Tibial nerve (tissue), 4 donors: Measurements from ENCODE around the gene CDYL. TPM values are rescaled to one million over a fixed set of nuclear protein-coding genes. Genes with fewer than 3 reads are reported as not detected.

Source experiments
- DNase-seq, 2 donors: peaks; one replicate each; pipeline ENCODE4 v3.0.0-alpha.2; 2019; ENCODE audit warnings: low spot score in 2 of 2
- H3K27ac ChIP-seq, 4 donors: fragments of 200-600 bp; sonication (generic) in 3 of 4; one replicate each; pipeline ENCODE4 v1.5.1; 2017 to 2019; ENCODE audit warnings: mild to moderate bottlenecking in 1 of 4
- H3K27me3 ChIP-seq, 2 donors: fragments of 200-600 bp; sonication (generic) in 1 of 2; one replicate each; pipeline versions ENCODE4 v1.5.1 to v1.6.0; 2017 to 2019
- H3K36me3 ChIP-seq, 3 donors: fragments of 200-600 bp; sonication (generic); one replicate each; pipeline ENCODE4 v1.5.1; 2018 to 2019
- H3K4me1 ChIP-seq, 4 donors: fragments of 200-600 bp; sonication (generic) in 3 of 4; one replicate each; pipeline ENCODE4 v1.5.1; 2017 to 2019
- H3K4me3 ChIP-seq, 4 donors: fragments of 200-600 bp; sonication (generic) in 3 of 4; one replicate each; pipeline ENCODE4 v1.5.1; 2017 to 2019; ENCODE audit warnings: mild to moderate bottlenecking in 1 of 4, moderate library complexity in 1 of 4
- H3K9me3 ChIP-seq, 4 donors: fragments of 200-600 bp; sonication (generic) in 3 of 4; one replicate each; pipeline ENCODE4 v1.5.1; 2017 to 2019
- EP300 ChIP-seq, 2 donors: sonication (generic); formaldehyde crosslinking; IDR thresholded peaks; one replicate each; pipeline ENCODE4 v1.6.1; 2017; ENCODE audit warnings: antibody characterized with exemption in 2 of 2, mild to moderate bottlenecking in 1 of 2
- POLR2A ChIP-seq, 2 donors: fragments of 450-650 bp; IDR thresholded peaks; one replicate each; pipeline ENCODE4 v1.6.1; 2017; ENCODE audit warnings: antibody characterized with exemption in 2 of 2, mild to moderate bottlenecking in 2 of 2, moderate library complexity in 2 of 2
- WGBS, 2 donors: methylation state at CpG; one replicate each; pipeline ENCODE4 v1.1.5; 2018; 5-methylcytosine and 5-hydroxymethylcytosine counted together
- total RNA-seq, 4 donors: library from RNA; depleted of rRNA; stranded (reverse); fragments of >200 nt; gene quantifications; one replicate each; pipeline ENCODE4 v1.1.0, GENCODE V29; 2016
- TF ChIP-seq, protein P1 (sequence below), 5 experiments: fragments of 200-600 bp in 3 of 5; fragments of 450-650 bp in 2 of 5; sonication (generic) in 3 of 5; IDR thresholded peaks; one replicate each; pipeline ENCODE4 v1.5.1; 2016 to 2019; ENCODE audit warnings: antibody characterized with exemption in 5 of 5, mild to moderate bottlenecking in 3 of 5, moderate library complexity in 2 of 5

The CDYL gene
- total RNA-seq, 4 donors from 2014 or later, result 20.3 to 37.5 (median 31.7) TPM

DNA sequence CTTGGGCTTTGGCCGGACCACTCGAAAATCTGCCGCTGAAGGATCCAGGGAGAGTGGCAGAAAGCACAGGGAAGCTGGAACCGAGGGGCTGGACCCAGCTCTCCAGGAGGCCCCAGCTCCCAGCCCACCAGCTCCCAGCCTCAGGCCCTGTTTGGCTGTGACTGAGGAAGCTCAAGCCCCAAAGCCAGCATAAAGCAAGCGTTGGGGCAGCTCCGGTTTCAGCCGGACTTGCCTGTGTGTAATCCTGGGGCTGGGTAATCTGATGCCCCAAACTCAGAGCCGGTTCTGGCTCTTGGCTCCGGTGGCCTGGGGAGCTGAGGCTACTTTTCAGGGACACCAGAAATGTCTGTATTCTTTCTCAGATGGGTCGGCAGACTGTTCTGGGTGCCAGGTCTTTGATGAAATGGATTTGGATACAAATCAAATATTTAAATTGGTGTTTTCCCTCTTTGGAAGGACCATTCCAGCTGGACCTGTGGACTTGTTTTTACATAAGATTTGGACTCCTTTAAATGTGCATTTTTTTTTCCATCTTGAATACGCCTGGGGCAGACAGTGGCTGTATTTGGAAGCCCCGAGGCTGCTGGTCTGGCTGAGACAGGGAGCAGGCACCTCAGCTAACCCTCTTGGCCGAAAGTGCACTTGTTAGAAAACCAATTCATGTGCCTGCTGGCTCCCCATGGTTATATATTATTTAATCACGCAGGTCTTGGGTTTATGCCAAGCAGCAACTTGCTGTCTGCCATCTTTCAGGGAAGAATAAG, 198.0 kb downstream of the CDYL start:
- Histone ChIP-seq H3K4me1 (peaks cover 0 to 9% (median 0%) of the 10 kb centered on the region in 4 donors), H3K9me3 (peaks cover 0 to 23% (median 0%) of the 10 kb centered on the region in 4 donors), H3K27me3 (no peaks in the 10 kb centered on the region), H3K36me3 (no peaks in the 10 kb centered on the region), H3K4me3 (no peak overlapping the region), H3K27ac (peak overlapping the region in 1 of 4 donors; percentile 56)
- DNase-seq, result peak in 1 of 2 donors; percentile 19
- TF ChIP-seq EP300 (IDR thresholded peaks at IDR 0.05) (no peak), POLR2A (IDR thresholded peaks at IDR 0.05) (no peak)
- 22 to 38% methylated on average over 14 of the region's 14 CpGs for WGBS, 2 donors

DNA sequence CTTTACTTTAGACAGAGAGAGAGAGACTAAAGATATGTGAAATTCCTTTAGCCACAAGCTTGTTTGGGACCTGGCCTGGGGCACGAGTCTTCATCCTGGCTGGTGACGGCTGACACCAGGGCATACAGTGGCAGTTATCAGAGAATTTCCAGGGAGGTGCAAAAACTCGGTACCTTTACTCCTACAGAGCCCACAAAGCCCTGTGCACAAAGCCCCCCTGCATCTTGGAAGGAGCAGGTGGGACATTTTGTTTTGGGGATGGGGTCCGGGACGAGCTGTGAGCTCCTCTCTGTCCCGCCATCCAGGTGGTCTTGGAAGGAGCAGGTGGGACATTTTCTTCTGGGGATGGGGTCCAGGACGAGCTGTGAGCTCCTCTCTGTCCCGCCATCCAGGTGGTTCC, 198.8 kb downstream of the CDYL start:
- H3K4me1 ChIP-seq, result peaks cover 0 to 9% (median 0%) of the 10 kb centered on the region in 4 donors
- H3K27me3 ChIP-seq, result no peaks in the 10 kb centered on the region
- no peaks in the 10 kb centered on the region for H3K36me3 ChIP-seq
- no peak for DNase-seq
- WGBS, 2 donors, result 81 to 84% methylated on average over 8 of the region's 8 CpGs
- no peak overlapping the region for H3K4me3 ChIP-seq
- TF ChIP-seq EP300 (IDR thresholded peaks at IDR 0.05) (no peak), POLR2A (IDR thresholded peaks at IDR 0.05) (no peak)
- TF ChIP-seq, protein P1, sequence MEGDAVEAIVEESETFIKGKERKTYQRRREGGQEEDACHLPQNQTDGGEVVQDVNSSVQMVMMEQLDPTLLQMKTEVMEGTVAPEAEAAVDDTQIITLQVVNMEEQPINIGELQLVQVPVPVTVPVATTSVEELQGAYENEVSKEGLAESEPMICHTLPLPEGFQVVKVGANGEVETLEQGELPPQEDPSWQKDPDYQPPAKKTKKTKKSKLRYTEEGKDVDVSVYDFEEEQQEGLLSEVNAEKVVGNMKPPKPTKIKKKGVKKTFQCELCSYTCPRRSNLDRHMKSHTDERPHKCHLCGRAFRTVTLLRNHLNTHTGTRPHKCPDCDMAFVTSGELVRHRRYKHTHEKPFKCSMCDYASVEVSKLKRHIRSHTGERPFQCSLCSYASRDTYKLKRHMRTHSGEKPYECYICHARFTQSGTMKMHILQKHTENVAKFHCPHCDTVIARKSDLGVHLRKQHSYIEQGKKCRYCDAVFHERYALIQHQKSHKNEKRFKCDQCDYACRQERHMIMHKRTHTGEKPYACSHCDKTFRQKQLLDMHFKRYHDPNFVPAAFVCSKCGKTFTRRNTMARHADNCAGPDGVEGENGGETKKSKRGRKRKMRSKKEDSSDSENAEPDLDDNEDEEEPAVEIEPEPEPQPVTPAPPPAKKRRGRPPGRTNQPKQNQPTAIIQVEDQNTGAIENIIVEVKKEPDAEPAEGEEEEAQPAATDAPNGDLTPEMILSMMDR (IDR thresholded peaks at IDR 0.05), result no peak
- no peak overlapping the region for H3K27ac ChIP-seq
- H3K9me3 ChIP-seq, result peaks cover 0 to 31% (median 0%) of the 10 kb centered on the region in 4 donors

DNA sequence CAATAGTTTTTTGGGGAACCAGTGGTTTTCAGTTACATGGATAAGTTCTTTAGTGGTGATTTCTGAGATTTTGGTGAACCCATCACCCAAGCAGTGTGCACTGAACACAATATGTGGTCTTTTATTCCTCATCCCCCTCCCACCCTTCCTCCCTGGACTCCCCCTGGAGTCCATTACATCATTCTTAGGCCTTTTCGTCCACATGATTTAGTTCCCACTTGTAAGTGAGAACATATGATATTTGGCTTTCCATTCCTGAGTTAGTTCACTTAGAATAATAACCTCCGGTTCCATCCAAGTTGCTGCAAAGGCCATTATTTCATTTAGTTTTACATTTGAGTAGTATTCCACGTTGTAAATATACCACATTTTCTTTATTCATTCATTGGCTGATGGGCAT, 199.3 kb downstream of the CDYL start:
- Histone ChIP-seq H3K4me1 (peaks cover 0 to 9% (median 0%) of the 10 kb centered on the region in 4 donors), H3K27ac (no peak overlapping the region)

DNA sequence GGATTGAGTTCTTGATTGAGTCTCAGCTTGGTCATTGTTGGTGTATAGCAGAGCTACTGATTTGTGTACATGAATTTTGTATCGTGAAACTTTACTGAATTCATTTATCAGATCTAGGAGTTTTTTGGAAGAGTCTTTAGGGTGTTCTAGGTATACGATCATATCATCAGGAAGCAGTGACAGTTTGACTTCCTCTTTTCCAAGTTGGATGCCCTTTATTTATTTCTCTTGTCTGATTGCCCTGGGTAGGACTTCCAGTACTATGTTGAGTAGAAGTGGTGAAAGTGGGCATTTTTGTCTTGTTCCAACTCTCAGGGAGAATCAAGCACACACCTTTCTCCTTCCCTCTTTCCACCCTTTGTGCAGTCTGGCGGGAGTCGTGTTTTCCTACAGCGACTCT, 201.3 kb downstream of the CDYL start:
- DNase-seq, result no peak
- Histone ChIP-seq H3K27me3 (no peaks in the 10 kb centered on the region), H3K4me1 (peaks cover 0 to 9% (median 0%) of the 10 kb centered on the region in 4 donors), H3K36me3 (no peaks in the 10 kb centered on the region), H3K9me3 (peaks cover 0 to 39% (median 0%) of the 10 kb centered on the region in 4 donors), H3K4me3 (no peak overlapping the region), H3K27ac (no peak overlapping the region)
- 75 to 81% methylated on average over 5 of the region's 5 CpGs for WGBS, 2 donors
- TF ChIP-seq, protein P1 (IDR thresholded peaks at IDR 0.05), result no peak
- TF ChIP-seq EP300 (IDR thresholded peaks at IDR 0.05) (no peak), POLR2A (IDR thresholded peaks at IDR 0.05) (no peak)

More for the DNA sequence above, 199.3 kb downstream of the CDYL start:
- Histone ChIP-seq H3K27me3 (no peaks in the 10 kb centered on the region), H3K36me3 (no peaks in the 10 kb centered on the region), H3K4me3 (no peak overlapping the region), H3K9me3 (peaks cover 0 to 37% (median 0%) of the 10 kb centered on the region in 4 donors)
- no peak for DNase-seq
- TF ChIP-seq, protein P1 (IDR thresholded peaks at IDR 0.05), result no peak
- TF ChIP-seq POLR2A (IDR thresholded peaks at IDR 0.05) (no peak), EP300 (IDR thresholded peaks at IDR 0.05) (no peak)
- 53 to 59% methylated on average over 3 of the region's 3 CpGs for WGBS, 2 donors

DNA sequence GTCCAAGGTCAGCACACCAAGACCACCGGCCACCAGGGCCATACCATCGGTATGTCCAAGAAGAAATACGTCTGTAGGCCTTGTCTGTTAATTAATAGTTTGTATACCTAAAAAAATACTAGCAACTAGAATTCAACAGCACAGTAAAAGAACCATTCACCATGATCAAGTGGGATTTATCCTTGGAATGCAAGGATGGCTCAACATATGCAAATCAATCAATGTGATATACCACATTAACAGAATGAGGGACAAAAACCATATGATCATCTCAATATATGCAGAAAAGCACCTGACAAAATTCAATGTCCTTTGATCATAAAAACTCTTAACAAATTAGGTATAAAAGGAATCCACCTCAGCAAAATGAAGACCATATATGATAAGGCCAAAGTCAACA, 203.2 kb downstream of the CDYL start:
- TF ChIP-seq, protein P1 (IDR thresholded peaks at IDR 0.05), result no peak
- WGBS, 2 donors, result 65 to 67% methylated on average over 3 of the region's 3 CpGs

More for the DNA sequence above, 203.2 kb downstream of the CDYL start:
- no peak for DNase-seq
- Histone ChIP-seq H3K36me3 (no peaks in the 10 kb centered on the region), H3K4me3 (no peak overlapping the region), H3K27ac (no peak overlapping the region), H3K4me1 (peaks cover 0 to under 1% (median 0%) of the 10 kb centered on the region in 4 donors), H3K9me3 (peaks cover 0 to 39% (median 0%) of the 10 kb centered on the region in 4 donors), H3K27me3 (no peaks in the 10 kb centered on the region)
